Erythroblast (primary cell): ENCODE results near the gene JARID2.
A peak's percentile ranks its signal among the peaks of the same experiment; 100 is the strongest.
"Not testable (repeated sequence)": the region's sequence is repeated elsewhere in the genome, so short reads cannot be mapped to it uniquely, and the experiment has no call there.

Experiments
- DNase-seq, 2 experiments: peaks; one replicate each; lab custom pipeline; 2025; lab: John Stamatoyannopoulos, UW
- GATA1 ChIP-seq: IDR thresholded peaks from 2 replicates; pipeline ENCODE4 v1.6.1; 2011; ENCODE audit warnings: low read depth, mild to moderate bottlenecking, control low read depth, low read length, moderate library complexity
- POLR2A ChIP-seq: IDR thresholded peaks from 2 replicates; pipeline ENCODE4 v1.6.1; 2011; ENCODE audit warnings: mild to moderate bottlenecking, low read length

JARID2 gene

GRCh38 chr6:15409301-15410125 lies 163.6 kb downstream of the JARID2 start:
- DNase-seq = peak; percentile 71 to 88
- TF ChIP-seq POLR2A (no peak), GATA1 (no peak)

GRCh38 chr6:15410126-15410391 lies 164.2 kb downstream of the JARID2 start:
- DNase-seq = no peak
- TF ChIP-seq POLR2A = no peak
- TF ChIP-seq GATA1 = no peak

- TF ChIP-seq GATA1 (no peak), POLR2A (no peak)
- DNase-seq = no peak
These were observed 164.9 kb downstream of the JARID2 start for GRCh38 chr6:15410752-15411151.

GRCh38 chr6:15411766-15412165 lies 165.9 kb downstream of the JARID2 start:
- TF ChIP-seq POLR2A = no peak
- TF ChIP-seq GATA1 = no peak
- no peak for DNase-seq

- TF ChIP-seq GATA1 (no peak), POLR2A (no peak)
- no peak for DNase-seq
These were observed 166.9 kb downstream of the JARID2 start for GRCh38 chr6:15412767-15413166.

- DNase-seq = peak in 1 of 2 experiments; percentile 20
- no peak for TF ChIP-seq POLR2A
- no peak for TF ChIP-seq GATA1
These were observed 167.8 kb downstream of the JARID2 start for GRCh38 chr6:15413466-15414234.

- DNase-seq = no peak
- TF ChIP-seq POLR2A (no peak), GATA1 (no peak)
These were observed 168.4 kb downstream of the JARID2 start for GRCh38 chr6:15414235-15414612.

- not testable (repeated sequence) for DNase-seq
These were observed 169.8 kb downstream of the JARID2 start for GRCh38 chr6:15415622-15416021.

GRCh38 chr6:15416932-15417509 lies 171.2 kb downstream of the JARID2 start:
- no peak for DNase-seq
- TF ChIP-seq POLR2A (no peak), GATA1 (no peak)

GRCh38 chr6:15417811-15418210 lies 171.9 kb downstream of the JARID2 start:
- no peak for DNase-seq
- TF ChIP-seq GATA1 = no peak
- TF ChIP-seq POLR2A = no peak

- TF ChIP-seq GATA1 = no peak
- TF ChIP-seq POLR2A = no peak
- peak in 1 of 2 experiments; percentile 17 for DNase-seq
These were observed 173.6 kb downstream of the JARID2 start for GRCh38 chr6:15419493-15419892.

GRCh38 chr6:15420959-15421438 lies 175.1 kb downstream of the JARID2 start:
- TF ChIP-seq GATA1 = no peak
- TF ChIP-seq POLR2A = no peak
- no peak for DNase-seq

- no peak for TF ChIP-seq GATA1
- TF ChIP-seq POLR2A = no peak
- no peak for DNase-seq
These were observed 176.3 kb downstream of the JARID2 start for GRCh38 chr6:15421945-15422733.
